Ovary (tissue), 3 donors: Measurements from ENCODE around the gene STMN3.

Experiments
- CTCF ChIP-seq, 3 donors: fragments of 450-650 bp in 2 of 3; fragments of 200-600 bp in 1 of 3; IDR thresholded peaks; one replicate each; pipeline versions ENCODE4 v1.5.1 to v1.8.0; 2016 to 2022; ENCODE audit warnings: antibody characterized with exemption in 3 of 3, mild to moderate bottlenecking in 1 of 3
- POLR2A ChIP-seq: fragments of 450-650 bp; IDR thresholded peaks from one replicate; pipeline ENCODE4 v1.6.1; 2017; ENCODE audit warnings: antibody characterized with exemption, mild to moderate bottlenecking, moderate library complexity
- donor health status: DM: no; HTN: no; CAD: no.

DNA sequence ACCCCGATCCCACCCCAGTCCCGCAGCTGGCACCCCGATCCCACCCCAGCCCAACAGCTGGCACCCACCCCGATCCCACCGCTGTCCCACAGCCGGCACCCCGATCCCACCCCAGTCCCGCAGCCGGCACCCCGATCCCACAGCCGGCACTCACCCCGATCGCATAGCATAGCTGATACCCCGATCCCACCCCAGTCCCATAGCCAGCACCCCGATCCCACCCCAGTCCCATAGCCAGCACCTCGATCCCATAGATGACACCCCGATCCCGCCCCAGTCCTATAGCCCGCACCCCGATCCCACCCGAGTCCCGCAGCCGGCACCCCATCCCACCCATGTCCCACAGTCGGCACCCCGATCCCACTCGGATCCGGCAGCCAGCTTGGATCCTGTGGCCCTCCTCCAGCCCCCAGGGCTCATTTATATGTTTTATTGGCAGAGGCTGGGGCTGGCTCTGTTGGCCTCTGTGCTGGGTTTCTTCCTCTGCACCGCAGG, 25.4 kb downstream of the STMN3 start:
- TF ChIP-seq CTCF (IDR thresholded peaks at IDR 0.05) (no peak), POLR2A (no peak)
